Liver (tissue), 9 donors: ENCODE measurements around the gene TAPBP. TPM values are rescaled to one million over a fixed set of nuclear protein-coding genes. Genes with fewer than 3 reads are reported as not detected.
A peak's percentile ranks its signal among the peaks of the same experiment; 100 is the strongest.

Experiments
- DNase-seq: peaks from one replicate; pipeline ENCODE4 v3.0.0-alpha.2; 2017; ENCODE audit warnings: low spot score
- H3K27ac ChIP-seq, 2 donors: one replicate each; pipeline ENCODE4 v1.7.0; 2013; ENCODE audit warnings: inconsistent platforms in 2 of 2, low read length in 2 of 2, control low read depth in 1 of 2, low read depth in 1 of 2, mild to moderate bottlenecking in 1 of 2
- H3K27me3 ChIP-seq, 4 donors: one replicate each; pipeline versions ENCODE4 v1.6.1 to v1.7.0; 2013; ENCODE audit warnings: low read length in 3 of 4, inconsistent platforms in 1 of 4, mild to moderate bottlenecking in 1 of 4, moderate library complexity in 1 of 4; ENCODE audit not compliant: control insufficient read depth in 4 of 4, insufficient read depth in 4 of 4
- H3K36me3 ChIP-seq, 4 donors: one replicate each; pipeline versions ENCODE4 v1.6.1 to v1.7.0; 2013; ENCODE audit warnings: low read length in 3 of 4, mild to moderate bottlenecking in 3 of 4, low read depth in 1 of 4, moderate library complexity in 1 of 4; ENCODE audit not compliant: control insufficient read depth in 4 of 4, insufficient read depth in 3 of 4
- H3K4me1 ChIP-seq, 4 donors: one replicate each; pipeline versions ENCODE4 v1.6.1 to v1.7.0; 2013; ENCODE audit warnings: low read length in 3 of 4, mild to moderate bottlenecking in 3 of 4, moderate library complexity in 1 of 4; ENCODE audit not compliant: control insufficient read depth in 4 of 4, insufficient read depth in 4 of 4
- H3K4me3 ChIP-seq, 3 donors: one replicate each; pipeline versions ENCODE4 v1.6.1 to v1.7.0; 2013; ENCODE audit warnings: low read length in 3 of 3, control low read depth in 1 of 3, low read depth in 1 of 3, mild to moderate bottlenecking in 1 of 3
- H3K9ac ChIP-seq, 2 donors: one replicate each; pipeline ENCODE4 v1.7.0; 2013; ENCODE audit warnings: low read length in 2 of 2, mild to moderate bottlenecking in 2 of 2, moderate library complexity in 2 of 2, control low read depth in 1 of 2, low read depth in 1 of 2
- H3K9me3 ChIP-seq, 4 donors: one replicate each; pipeline versions ENCODE4 v1.6.1 to v1.7.0; 2013; ENCODE audit warnings: low read length in 3 of 4; ENCODE audit not compliant: control insufficient read depth in 4 of 4
- CTCF ChIP-seq: fragments of 150-350 bp; IDR thresholded peaks from 2 replicates; pipeline ENCODE4 v1.5.1; 2017; ENCODE audit warnings: improper control_type of control experiment, low read depth, low read length; ENCODE audit not compliant: missing input control
- EGR1 ChIP-seq, 2 donors: IDR thresholded peaks; 2 replicates each; pipeline ENCODE4 v1.6.1; 2016 to 2018; ENCODE audit warnings: antibody characterized with exemption in 2 of 2, low read depth in 2 of 2
- FOXA1 ChIP-seq: IDR thresholded peaks from 2 replicates; pipeline ENCODE4 v1.6.1; 2016; ENCODE audit warnings: antibody characterized with exemption
- HNF4A ChIP-seq, 2 donors: conservative IDR thresholded peaks; 2 replicates each; pipeline ENCODE4 v1.6.1; 2016; ENCODE audit warnings: antibody characterized with exemption in 2 of 2, mild to moderate bottlenecking in 2 of 2
- HNF4G ChIP-seq: IDR thresholded peaks from 2 replicates; pipeline ENCODE4 v1.6.1; 2016; ENCODE audit warnings: antibody characterized with exemption
- JUND ChIP-seq, 2 donors: IDR thresholded peaks; 2 replicates each; pipeline ENCODE4 v1.6.1; 2016; ENCODE audit warnings: antibody characterized with exemption in 2 of 2
- NR2F2 ChIP-seq: IDR thresholded peaks from 2 replicates; pipeline ENCODE4 v1.6.1; 2016; ENCODE audit warnings: antibody characterized with exemption
- RAD21 ChIP-seq, 2 donors: IDR thresholded peaks; 2 replicates each; pipeline ENCODE4 v1.6.1; 2016; ENCODE audit warnings: antibody characterized with exemption in 2 of 2, mild to moderate bottlenecking in 2 of 2
- RXRA ChIP-seq, 2 donors: IDR thresholded peaks; 2 replicates each; pipeline ENCODE4 v1.6.1; 2017 to 2018; ENCODE audit warnings: antibody characterized with exemption in 2 of 2, mild to moderate bottlenecking in 1 of 2
- SP1 ChIP-seq: IDR thresholded peaks from 2 replicates; pipeline ENCODE4 v1.6.1; 2018; ENCODE audit warnings: antibody characterized with exemption, mild to moderate bottlenecking
- TAF1 ChIP-seq: conservative IDR thresholded peaks from 2 replicates; pipeline ENCODE4 v1.6.1; 2016; ENCODE audit warnings: antibody characterized with exemption, mild to moderate bottlenecking
- YY1 ChIP-seq: IDR thresholded peaks from 2 replicates; pipeline ENCODE4 v1.6.1; 2016; ENCODE audit warnings: antibody characterized with exemption, mild to moderate bottlenecking
- WGBS: extraction: QIAGEN DNeasy Blood & Tissue Kit; methylation state at CpG from one replicate; pipeline ENCODE4 v1.1.7; 2013; 5-methylcytosine and 5-hydroxymethylcytosine counted together
- polyA plus RNA-seq, 2 donors: library from polyadenylated mRNA; stranded (reverse) in 1 of 2; unstranded in 1 of 2; fragments of 200-250 nt in 1 of 2; fragments of >200 nt in 1 of 2; fragmentation: Nextera tagmentation in 1 of 2; extraction: Ambion mirVana in 1 of 2; gene quantifications; one replicate each; pipeline versions ENCODE4 v1.2.1 to v1.2.3, GENCODE V29; 2013 to 2015
- total RNA-seq, 2 donors: library from RNA; depleted of rRNA; stranded (reverse); fragments of >200 nt; gene quantifications; one replicate each; pipeline ENCODE4 v1.2.3, GENCODE V29; 2014
- TF ChIP-seq, protein P1 (sequence below): IDR thresholded peaks from 2 replicates; pipeline ENCODE4 v1.6.1; 2016; ENCODE audit warnings: antibody characterized with exemption
- TF ChIP-seq, protein P2 (sequence below): IDR thresholded peaks from 2 replicates; pipeline ENCODE4 v1.6.1; 2016; ENCODE audit warnings: antibody characterized with exemption
- TF ChIP-seq, protein P3 (sequence below): IDR thresholded peaks from 2 replicates; pipeline ENCODE4 v1.6.1; 2016; ENCODE audit warnings: antibody characterized with exemption, mild to moderate bottlenecking
- TF ChIP-seq, protein P4 (sequence below): IDR thresholded peaks from 2 replicates; pipeline ENCODE4 v1.6.1; 2016; ENCODE audit warnings: antibody characterized with exemption
- donor health status: healthy.
- donor health status: healthy.
- donor health status: healthy.
- donor health status: healthy.
- donor health status: healthy.

The TAPBP gene
- total and polyA plus RNA-seq, 4 donors = 47.9 to 74.0 (median 51.0) TPM

- Histone ChIP-seq H3K27me3 (no peaks in the 10 kb centered on the region), H3K4me1 (peaks cover 14 to 33% (median 33%) of the 10 kb centered on the region in 4 donors), H3K4me3 (peak overlapping the region in 2 of 3 donors; percentile 72 to 85), H3K9ac (no peak overlapping the region), H3K36me3 (peaks cover 0 to 12% (median 7%) of the 10 kb centered on the region in 4 donors), H3K9me3 (no peaks in the 10 kb centered on the region), H3K27ac (peak overlapping the region; percentile 85 to 86)
- DNase-seq = no peak
- WGBS = 30% methylated on average over 7 of the region's 7 CpGs
- TF ChIP-seq YY1 (no peak), HNF4G (no peak), EGR1 (IDR thresholded peaks at IDR 0.05; ENCODE audit: low read depth in 2 of 2) (no peak), CTCF (no peak), HNF4A (conservative IDR thresholded peaks at IDR 0.05) (no peak), TAF1 (no peak), SP1 (no peak)
- TF ChIP-seq, protein P1, sequence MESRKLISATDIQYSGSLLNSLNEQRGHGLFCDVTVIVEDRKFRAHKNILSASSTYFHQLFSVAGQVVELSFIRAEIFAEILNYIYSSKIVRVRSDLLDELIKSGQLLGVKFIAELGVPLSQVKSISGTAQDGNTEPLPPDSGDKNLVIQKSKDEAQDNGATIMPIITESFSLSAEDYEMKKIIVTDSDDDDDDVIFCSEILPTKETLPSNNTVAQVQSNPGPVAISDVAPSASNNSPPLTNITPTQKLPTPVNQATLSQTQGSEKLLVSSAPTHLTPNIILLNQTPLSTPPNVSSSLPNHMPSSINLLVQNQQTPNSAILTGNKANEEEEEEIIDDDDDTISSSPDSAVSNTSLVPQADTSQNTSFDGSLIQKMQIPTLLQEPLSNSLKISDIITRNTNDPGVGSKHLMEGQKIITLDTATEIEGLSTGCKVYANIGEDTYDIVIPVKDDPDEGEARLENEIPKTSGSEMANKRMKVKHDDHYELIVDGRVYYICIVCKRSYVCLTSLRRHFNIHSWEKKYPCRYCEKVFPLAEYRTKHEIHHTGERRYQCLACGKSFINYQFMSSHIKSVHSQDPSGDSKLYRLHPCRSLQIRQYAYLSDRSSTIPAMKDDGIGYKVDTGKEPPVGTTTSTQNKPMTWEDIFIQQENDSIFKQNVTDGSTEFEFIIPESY = no peak
- TF ChIP-seq, protein P2, sequence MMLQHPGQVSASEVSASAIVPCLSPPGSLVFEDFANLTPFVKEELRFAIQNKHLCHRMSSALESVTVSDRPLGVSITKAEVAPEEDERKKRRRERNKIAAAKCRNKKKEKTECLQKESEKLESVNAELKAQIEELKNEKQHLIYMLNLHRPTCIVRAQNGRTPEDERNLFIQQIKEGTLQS = no peak
- TF ChIP-seq, protein P3, sequence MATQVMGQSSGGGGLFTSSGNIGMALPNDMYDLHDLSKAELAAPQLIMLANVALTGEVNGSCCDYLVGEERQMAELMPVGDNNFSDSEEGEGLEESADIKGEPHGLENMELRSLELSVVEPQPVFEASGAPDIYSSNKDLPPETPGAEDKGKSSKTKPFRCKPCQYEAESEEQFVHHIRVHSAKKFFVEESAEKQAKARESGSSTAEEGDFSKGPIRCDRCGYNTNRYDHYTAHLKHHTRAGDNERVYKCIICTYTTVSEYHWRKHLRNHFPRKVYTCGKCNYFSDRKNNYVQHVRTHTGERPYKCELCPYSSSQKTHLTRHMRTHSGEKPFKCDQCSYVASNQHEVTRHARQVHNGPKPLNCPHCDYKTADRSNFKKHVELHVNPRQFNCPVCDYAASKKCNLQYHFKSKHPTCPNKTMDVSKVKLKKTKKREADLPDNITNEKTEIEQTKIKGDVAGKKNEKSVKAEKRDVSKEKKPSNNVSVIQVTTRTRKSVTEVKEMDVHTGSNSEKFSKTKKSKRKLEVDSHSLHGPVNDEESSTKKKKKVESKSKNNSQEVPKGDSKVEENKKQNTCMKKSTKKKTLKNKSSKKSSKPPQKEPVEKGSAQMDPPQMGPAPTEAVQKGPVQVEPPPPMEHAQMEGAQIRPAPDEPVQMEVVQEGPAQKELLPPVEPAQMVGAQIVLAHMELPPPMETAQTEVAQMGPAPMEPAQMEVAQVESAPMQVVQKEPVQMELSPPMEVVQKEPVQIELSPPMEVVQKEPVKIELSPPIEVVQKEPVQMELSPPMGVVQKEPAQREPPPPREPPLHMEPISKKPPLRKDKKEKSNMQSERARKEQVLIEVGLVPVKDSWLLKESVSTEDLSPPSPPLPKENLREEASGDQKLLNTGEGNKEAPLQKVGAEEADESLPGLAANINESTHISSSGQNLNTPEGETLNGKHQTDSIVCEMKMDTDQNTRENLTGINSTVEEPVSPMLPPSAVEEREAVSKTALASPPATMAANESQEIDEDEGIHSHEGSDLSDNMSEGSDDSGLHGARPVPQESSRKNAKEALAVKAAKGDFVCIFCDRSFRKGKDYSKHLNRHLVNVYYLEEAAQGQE = no peak
- TF ChIP-seq, protein P4, sequence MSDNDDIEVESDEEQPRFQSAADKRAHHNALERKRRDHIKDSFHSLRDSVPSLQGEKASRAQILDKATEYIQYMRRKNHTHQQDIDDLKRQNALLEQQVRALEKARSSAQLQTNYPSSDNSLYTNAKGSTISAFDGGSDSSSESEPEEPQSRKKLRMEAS = no peak
Measured at GRCh38 chr6:33324125-33324524, 10.2 kb upstream of the TAPBP start.

DNA sequence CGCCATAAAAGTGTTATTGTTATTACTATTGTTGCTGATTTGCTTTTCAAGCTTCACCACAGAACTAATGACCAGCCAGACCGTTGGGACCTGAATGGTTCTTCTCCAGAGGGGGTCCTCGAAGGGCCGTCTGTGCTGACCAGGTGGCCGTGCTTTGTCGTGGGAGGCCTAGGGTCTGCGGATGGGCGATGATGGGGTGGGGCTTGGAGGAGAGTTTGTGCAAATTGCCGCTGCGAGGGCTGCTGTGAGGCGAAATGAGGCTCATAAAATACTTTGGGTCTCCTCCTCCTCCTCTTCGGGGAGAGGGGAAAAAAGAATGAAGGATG, 9.7 kb upstream of the TAPBP start:
- Histone ChIP-seq H3K9ac (no peak overlapping the region), H3K36me3 (peaks cover 0 to 16% (median 8%) of the 10 kb centered on the region in 4 donors), H3K27me3 (no peaks in the 10 kb centered on the region), H3K4me1 (peaks cover 14 to 39% (median 38%) of the 10 kb centered on the region in 4 donors), H3K9me3 (no peaks in the 10 kb centered on the region), H3K27ac (peak overlapping the region; percentile 85 to 86), H3K4me3 (peak overlapping the region; percentile 36 to 85 (median 72))
- TF ChIP-seq, protein P2 = no peak
- TF ChIP-seq, protein P3 = no peak
- TF ChIP-seq FOXA1 = no peak
- TF ChIP-seq, protein P4 = no peak
- TF ChIP-seq EGR1 (IDR thresholded peaks at IDR 0.05; ENCODE audit: low read depth in 2 of 2) = no peak
- TF ChIP-seq RXRA (IDR thresholded peaks at IDR 0.05) = no peak
- TF ChIP-seq JUND (IDR thresholded peaks at IDR 0.05) = no peak
- TF ChIP-seq HNF4A (conservative IDR thresholded peaks at IDR 0.05) = no peak
- TF ChIP-seq NR2F2 = no peak
- no peak for TF ChIP-seq YY1
- no peak for TF ChIP-seq RAD21 (IDR thresholded peaks at IDR 0.05)
- no peak for TF ChIP-seq TAF1
- WGBS = 6% methylated on average over 12 of the region's 12 CpGs
- no peak for DNase-seq
